Stimulated activated CD4-positive, alpha-beta T cell treated with anti-CD3 and anti-CD28 coated beads, Interleukin-2, amount 100 ng/mL, for 4 hours (primary cell): ENCODE data around the gene ST14.
"Not testable (repeated sequence)": the region's sequence is repeated elsewhere in the genome, so short reads cannot be mapped to it uniquely, and the experiment has no call there.

Experiments
- DNase-seq: peaks from one replicate; pipeline ENCODE4 v3.0.0-alpha.2; 2020; ENCODE audit warnings: low read depth

The ST14 gene

DNA sequence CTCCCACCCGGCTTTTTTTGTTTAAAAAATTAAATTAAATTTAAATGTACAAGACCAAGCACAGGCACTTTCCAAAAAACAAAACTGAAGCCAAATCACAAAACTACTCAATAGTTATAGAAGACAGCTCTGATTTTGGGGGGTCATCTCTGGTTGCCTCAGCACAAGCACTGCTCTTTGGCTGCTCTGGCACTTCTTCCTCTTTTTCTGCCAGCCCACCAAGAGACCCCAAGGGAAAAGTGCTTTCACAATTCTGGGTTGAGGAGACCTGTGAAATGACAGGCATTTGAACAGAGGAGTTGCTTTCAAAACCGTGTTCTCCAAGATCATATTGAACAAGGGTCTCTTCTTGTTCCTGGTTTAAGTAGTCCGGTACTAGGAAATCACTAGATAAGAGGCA is 74.3 kb downstream of the ST14 start:
- not testable (repeated sequence) for DNase-seq

DNA sequence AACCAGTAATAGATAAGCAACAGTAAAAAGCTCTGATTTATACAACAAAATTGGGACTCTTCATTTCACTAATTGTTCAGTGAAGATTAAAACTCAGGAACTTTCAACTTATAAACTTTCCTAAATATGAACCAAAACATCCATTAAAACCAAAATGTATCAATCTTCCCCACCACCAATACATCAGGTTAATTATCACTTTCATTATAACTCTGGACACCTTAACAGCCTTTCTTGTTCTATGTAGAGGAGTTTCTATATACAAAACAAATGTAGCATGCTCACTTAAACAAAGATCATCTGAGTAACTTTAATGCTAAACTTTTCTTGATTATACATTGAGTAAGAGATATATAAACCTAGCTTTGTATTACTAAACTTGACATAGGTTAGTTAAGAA is 74.7 kb downstream of the ST14 start:
- DNase-seq: no peak

DNA sequence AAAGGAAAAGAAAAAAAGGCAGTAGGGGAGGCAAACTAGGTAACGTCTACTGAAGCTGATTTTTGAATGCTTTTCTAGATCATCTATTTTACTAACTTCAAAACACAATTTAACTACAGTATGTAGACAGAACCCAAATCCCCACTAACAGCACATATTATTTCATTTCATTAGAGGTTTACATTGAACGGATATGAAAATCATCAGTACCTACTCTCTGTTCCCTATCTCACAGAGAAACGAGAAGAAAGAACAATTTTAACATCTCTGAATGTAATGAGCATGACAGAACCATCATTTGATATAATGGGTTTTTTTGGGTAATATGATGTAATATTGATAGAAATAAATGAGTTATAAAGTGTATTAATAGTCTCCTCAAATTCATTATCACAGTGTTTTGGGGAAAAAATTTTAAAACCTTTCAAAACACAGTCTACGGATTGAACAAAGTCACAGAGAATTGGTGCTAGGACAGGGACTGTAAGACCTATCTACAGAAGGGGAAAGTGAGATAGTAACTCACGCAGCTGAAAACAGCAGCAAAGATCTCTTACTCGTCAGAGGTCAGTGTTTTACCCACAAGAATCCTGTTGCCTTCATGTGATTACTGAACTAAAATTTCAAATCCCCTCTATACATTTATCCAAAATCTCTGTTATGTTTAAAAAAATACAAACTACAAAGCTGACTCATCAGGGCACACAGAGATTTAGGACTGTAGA is 77.9 kb downstream of the ST14 start:
- DNase-seq: no peak

DNA sequence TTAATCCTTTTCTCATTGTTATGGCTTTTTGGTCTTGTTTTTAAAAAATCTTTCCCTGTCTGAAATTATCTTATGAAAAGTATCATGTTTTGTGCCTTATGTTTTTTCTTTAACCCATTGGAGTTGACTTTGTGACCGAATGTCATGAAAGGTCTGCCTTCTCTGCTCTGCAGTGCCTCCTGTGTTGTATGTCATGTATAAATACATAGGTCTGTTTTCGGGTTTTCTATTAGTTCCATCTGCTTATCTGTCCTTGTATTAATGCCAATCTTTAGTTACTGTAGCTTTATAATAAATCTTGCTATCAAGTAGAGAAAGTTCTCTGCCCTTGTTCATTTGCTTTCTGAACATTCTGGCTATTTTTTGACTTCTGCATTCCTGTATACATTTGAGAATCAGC is 82.1 kb downstream of the ST14 start:
- no peak for DNase-seq

DNA sequence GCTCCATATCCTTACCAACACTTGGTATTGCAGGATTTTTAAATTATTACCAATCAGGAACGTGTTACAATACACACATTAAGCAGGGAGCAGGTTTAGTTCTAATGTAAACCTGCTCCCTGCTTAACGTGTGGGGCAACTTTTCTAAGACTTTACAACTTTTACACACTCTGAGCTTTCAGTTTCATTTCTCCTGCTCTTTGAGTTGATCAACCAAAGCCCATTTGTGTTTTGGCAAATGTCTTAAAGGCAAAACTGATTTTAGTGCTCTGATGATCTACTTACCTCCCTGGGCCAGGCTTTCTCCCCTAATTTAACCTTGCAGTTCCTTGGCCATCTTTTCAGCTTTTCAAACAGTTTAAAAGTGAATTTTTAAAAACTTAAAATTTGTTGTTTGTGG is 84.2 kb downstream of the ST14 start:
- no peak for DNase-seq

DNA sequence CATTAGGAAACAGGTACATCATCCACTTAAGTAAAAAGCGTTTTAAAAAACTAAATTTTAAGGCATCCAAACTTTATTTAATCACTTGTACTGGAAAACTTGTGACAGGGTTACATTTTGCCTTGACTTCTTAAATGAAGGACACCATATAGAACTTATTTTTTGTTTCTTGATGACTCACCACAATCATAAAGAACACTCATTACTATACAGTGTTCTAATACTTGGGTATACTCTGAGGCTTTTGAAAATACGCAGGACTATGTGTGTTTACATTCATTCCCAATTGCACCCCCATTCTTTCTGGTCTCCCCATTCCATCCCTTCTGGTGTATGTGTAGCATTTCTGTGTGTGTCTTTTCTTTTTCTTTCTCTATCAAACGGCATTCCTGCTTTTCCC is 85.3 kb downstream of the ST14 start:
- DNase-seq: no peak

DNA sequence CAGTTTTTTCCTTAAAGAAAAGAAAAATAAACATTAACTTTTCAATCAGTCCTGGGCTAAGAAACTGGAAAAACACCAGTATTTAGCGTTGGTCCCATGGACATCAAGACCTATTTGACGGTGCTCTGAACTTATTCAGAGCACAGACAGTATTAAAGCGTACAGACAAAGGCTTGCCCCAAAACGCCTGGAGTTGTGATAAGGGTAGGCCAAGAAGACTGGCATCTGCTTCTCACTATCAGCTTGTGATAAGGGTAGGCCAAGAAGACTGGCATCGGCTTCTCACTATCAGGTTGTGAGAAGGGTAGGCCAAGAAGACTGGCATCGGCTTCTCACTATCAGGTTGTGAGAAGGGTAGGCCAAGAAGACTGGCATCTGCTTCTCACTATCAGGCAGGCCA is 85.8 kb downstream of the ST14 start:
- not testable (repeated sequence) for DNase-seq

DNA sequence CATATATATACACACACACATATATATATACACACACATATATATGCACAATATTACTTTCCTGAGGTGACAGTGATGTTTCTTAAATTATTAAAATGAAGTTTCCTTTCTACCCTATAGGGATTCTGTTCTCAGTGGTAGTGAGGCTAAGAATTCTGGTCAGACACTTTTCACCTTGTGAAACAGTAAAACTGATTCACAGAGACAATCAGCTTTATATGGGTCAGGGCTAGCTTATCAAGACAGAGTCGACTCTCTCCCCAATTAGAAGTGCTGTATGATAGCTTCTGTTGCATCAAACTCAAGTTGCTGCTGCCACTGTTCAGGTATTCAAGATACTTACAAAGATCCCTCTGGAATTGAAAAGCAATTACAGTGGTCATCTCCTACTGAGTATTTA is 86.7 kb downstream of the ST14 start:
- no peak for DNase-seq

DNA sequence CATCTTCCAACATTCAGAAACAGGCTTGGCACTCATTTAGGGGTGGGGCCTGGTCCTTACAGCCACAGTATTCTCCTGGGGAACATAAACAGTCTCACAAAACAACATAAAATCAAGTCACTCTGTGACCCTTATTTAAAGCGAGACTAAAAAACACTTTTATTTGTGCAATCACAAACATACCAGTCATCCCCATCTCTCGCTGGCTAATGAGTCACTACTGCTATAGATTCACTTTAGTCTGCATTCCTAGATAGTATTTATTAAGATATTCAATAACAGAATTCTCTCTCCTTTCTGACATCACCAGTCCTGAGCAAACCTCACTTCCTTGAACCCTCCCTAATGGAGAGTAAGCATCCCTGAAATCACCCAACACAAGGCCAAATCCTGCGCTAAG is 87.2 kb downstream of the ST14 start:
- DNase-seq: no peak

DNA sequence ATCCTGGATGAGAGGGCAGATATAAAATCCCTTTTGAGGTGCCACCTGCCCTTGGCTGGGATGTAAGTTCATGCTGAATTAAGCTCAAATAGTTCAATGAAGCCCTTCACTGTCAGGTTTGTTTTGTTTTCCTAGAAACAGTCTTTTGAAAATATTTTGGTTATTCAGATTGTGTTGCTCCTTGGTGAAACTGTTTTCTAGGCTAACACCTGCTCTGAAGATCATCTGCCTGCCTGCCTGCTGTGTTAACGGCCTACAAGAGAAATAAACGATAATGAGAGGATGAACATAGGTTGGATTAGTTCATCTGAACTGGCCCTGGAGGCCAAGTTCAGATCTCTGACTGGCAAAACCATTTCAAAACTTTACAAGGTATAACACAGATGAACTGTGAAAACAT is 87.7 kb downstream of the ST14 start:
- DNase-seq: no peak

DNA sequence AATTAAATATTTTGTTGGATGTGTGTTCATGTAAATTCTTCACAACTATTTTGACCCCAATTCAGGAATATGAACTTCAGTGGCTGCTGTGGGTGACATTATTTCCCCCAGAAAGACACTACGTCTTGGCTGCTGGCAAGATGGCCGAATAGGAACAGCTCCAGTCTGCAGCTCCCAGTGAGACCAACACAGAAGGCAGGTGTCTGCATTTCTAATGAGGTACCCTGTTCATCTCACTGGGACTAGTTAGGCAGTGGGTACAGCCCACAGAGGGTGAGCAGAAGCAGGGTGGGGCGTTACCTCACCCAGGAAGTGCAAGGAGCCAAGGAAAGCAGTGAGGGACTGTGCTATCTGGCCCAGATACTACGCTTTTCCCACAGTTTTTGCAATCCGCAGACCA is 89.8 kb downstream of the ST14 start:
- DNase-seq: no peak

DNA sequence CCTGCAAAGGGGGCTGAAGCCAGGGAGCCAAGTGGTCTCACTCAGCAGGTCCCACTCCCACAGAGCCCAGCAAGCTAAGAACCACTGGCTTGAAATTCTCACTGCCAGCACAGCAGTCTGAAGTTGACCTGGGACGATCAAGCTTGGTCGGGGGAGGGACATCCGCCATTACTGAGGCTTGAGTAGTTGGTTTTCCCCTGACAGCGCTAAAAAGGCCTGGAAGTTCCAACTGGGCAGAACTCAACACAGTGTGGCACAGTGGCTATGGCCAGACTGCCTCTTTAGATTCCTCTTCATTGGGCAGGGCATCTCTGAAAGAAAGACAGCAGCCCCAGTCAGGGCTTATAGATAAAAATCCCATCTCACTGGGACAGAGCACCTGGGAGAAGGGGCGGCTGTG is 90.3 kb downstream of the ST14 start:
- not testable (repeated sequence) for DNase-seq

DNA sequence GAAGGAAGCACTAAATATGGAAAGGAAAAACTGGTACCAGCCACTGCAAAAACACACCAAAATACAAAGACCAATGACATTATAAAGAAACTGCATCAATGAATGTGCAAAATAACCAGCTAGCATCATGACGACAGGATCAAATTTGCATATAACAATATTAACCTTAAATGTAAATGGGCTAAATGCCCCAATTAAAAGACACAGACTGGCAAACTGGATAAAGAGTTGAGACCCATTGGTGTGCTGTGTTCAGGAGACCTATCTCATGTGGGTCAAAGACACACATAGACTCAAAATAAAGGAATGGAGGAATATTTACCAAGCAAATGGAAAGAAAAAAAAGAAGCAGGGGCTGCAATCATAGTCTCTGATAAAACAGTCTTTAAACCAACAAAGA is 92.2 kb downstream of the ST14 start:
- DNase-seq: not testable (repeated sequence)
